HG03108 (cell line): ENCODE results near the gene IQGAP2.

Source experiments
- ATAC-seq: cut with Tn5 transposase; IDR thresholded peaks from one replicate; pipeline ENCODE4 v1.9.1; 2021; ENCODE audit warnings: moderate library complexity; ENCODE audit not compliant: unreplicated experiment

Gene IQGAP2

GRCh38 chr5:76384705-76385104 is 18.4 kb upstream of the IQGAP2 start:
- no peak for ATAC-seq

- no peak for ATAC-seq
These were observed 17.5 kb upstream of the IQGAP2 start for GRCh38 chr5:76385540-76385939.

- ATAC-seq: no peak
These were observed 16.7 kb upstream of the IQGAP2 start for GRCh38 chr5:76386360-76386759.

- ATAC-seq: no peak
These were observed 14.8 kb upstream of the IQGAP2 start for GRCh38 chr5:76388236-76388635.

- ATAC-seq: no peak
These were observed 14.1 kb upstream of the IQGAP2 start for GRCh38 chr5:76388791-76389512.

GRCh38 chr5:76389513-76390154 is 13.5 kb upstream of the IQGAP2 start:
- no peak for ATAC-seq

- ATAC-seq: no peak
These were observed 12.1 kb upstream of the IQGAP2 start for GRCh38 chr5:76391014-76391413.

GRCh38 chr5:76393035-76393680 is 9.9 kb upstream of the IQGAP2 start:
- no peak for ATAC-seq

GRCh38 chr5:76397200-76397599 is 5.9 kb upstream of the IQGAP2 start:
- no peak for ATAC-seq

- ATAC-seq: no peak
These were observed 3.8 kb upstream of the IQGAP2 start for GRCh38 chr5:76399268-76399667.

GRCh38 chr5:76400466-76400865 is 2.6 kb upstream of the IQGAP2 start:
- ATAC-seq: no peak

GRCh38 chr5:76401801-76402250 is 1.3 kb upstream of the IQGAP2 start:
- ATAC-seq: peak; percentile 21

GRCh38 chr5:76402251-76402885 is 717 bp upstream of the IQGAP2 start:
- peak; percentile 31 for ATAC-seq

- ATAC-seq: peak; percentile 13
These were observed 709 bp downstream of the IQGAP2 start for GRCh38 chr5:76403766-76404222.

- peak; percentile 23 for ATAC-seq
These were observed 1.4 kb downstream of the IQGAP2 start for GRCh38 chr5:76404223-76405211.

GRCh38 chr5:76406014-76406413 is 2.9 kb downstream of the IQGAP2 start:
- no peak for ATAC-seq

GRCh38 chr5:76406673-76407072 is 3.6 kb downstream of the IQGAP2 start:
- ATAC-seq: no peak

- no peak for ATAC-seq
These were observed 5.1 kb downstream of the IQGAP2 start for GRCh38 chr5:76408104-76408654.

GRCh38 chr5:76412511-76412910 is 9.4 kb downstream of the IQGAP2 start:
- no peak for ATAC-seq

GRCh38 chr5:76413746-76414145 is 10.7 kb downstream of the IQGAP2 start:
- ATAC-seq: no peak
